HG03521 (cell line): ENCODE results near the gene TINCR.

Experiments used
- ATAC-seq: cut with Tn5 transposase; IDR thresholded peaks from one replicate; pipeline ENCODE4 v1.9.1; 2021; ENCODE audit warnings: mild to moderate bottlenecking, moderate library complexity; ENCODE audit not compliant: unreplicated experiment

Gene TINCR

DNA sequence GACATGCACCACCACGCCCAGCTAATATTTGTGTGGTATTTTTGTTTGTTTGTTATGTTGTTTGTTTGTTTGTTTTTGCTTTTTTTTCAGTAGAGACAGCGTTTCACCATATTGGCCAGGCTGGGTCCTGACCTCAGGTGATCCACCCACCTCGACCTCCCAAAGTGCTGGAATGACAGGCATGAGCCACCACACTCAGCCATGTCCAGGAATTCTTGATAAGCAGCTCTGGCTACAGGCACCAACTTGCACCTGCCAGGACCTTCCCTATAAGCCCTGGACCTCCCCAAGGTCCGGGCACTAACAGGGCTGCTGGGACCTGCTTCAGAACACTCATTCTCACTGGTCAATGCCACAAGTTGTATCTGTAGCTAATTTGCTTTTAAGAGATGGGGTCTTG lies 48.7 kb downstream of the TINCR start:
- no peak for ATAC-seq

DNA sequence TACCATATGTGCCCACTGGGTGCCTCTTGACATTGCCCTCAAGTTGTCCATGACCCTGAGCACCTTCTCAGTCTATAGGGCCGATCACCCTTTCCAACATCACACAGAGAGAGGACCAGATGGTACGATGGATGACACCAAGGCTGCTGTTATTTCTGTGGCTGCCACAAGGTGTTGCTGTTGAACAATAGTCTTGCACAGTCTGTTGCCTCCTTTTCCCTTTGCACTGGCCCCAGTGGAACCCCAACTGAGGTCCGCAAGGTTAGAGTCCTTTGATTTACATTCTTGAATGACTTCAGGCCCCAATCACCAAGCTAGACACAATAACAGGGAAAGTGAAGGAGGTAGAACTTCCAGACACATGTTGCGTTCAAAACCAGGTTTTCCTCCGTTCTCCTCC lies 52.0 kb downstream of the TINCR start:
- ATAC-seq = no peak

DNA sequence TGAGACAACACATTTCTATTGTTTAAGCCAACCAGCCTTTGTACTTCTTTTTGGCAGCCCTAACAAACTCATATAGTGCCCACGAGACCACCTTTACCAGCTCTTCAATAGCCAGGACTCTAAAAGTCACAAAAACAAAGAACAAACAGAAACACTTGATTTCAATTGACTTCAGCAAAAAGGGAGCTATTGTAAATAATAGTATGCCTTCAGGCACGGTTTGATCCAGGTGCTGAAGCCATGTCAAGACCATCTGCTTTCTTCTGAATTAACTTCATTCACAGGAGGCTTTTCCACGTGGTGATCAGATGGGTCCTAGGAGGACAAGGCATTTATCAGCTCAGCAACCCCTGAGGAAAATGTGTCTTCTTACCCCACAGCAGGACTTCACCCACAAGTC lies 53.8 kb downstream of the TINCR start:
- ATAC-seq = no peak

- no peak for ATAC-seq
Observed at GRCh38 chr19:5512715-5513114, 55.0 kb downstream of the TINCR start.
